ENCODE results near the gene NPNT.

NPNT gene

GRCh38 chr4:105972946-105973621 is 77.8 kb downstream of the NPNT start:
- no peak for DNase-seq

GRCh38 chr4:105976915-105977314 is 81.6 kb downstream of the NPNT start:
- no peak for DNase-seq

- DNase-seq: no peak
These were observed 83.5 kb downstream of the NPNT start for GRCh38 chr4:105978684-105979296.

- DNase-seq: no peak
These were observed 84.2 kb downstream of the NPNT start for GRCh38 chr4:105979506-105979905.

- no peak for DNase-seq
These were observed 93.4 kb downstream of the NPNT start for GRCh38 chr4:105988671-105989070.

- no peak for DNase-seq
These were observed 94.4 kb downstream of the NPNT start for GRCh38 chr4:105989485-105990242.

- no peak for DNase-seq
These were observed 95.7 kb downstream of the NPNT start for GRCh38 chr4:105990933-105991332.

- no peak for DNase-seq
These were observed 96.5 kb downstream of the NPNT start for GRCh38 chr4:105991726-105992125.

- no peak for DNase-seq
These were observed 97.5 kb downstream of the NPNT start for GRCh38 chr4:105992641-105993305.

GRCh38 chr4:105994061-105994460 is 98.8 kb downstream of the NPNT start:
- DNase-seq: no peak

GRCh38 chr4:105994841-105995501 is 99.7 kb downstream of the NPNT start:
- DNase-seq: no peak

- DNase-seq: no peak
These were observed 101.6 kb downstream of the NPNT start for GRCh38 chr4:105996845-105997244.

GRCh38 chr4:105998171-105999063 is 103.1 kb downstream of the NPNT start:
- no peak for DNase-seq

GRCh38 chr4:106002994-106003393 is 107.7 kb downstream of the NPNT start:
- DNase-seq: no peak

- no peak for DNase-seq
These were observed 115.5 kb downstream of the NPNT start for GRCh38 chr4:106010761-106011160.

GRCh38 chr4:106011387-106011786 is 116.1 kb downstream of the NPNT start:
- DNase-seq: no peak

- DNase-seq: no peak
These were observed 122.7 kb downstream of the NPNT start for GRCh38 chr4:106017975-106018374.

GRCh38 chr4:106019771-106020170 is 124.5 kb downstream of the NPNT start:
- no peak for DNase-seq

Data from activated CD4-positive, alpha-beta T cell treated with anti-CD3 and anti-CD28 coated beads for 1 hour (primary cell).